HEK293 (cell line): ENCODE measurements around the gene IGF1R.

Experiments
- CTCF ChIA-PET: fragments of 350-600 bp; formaldehyde crosslinking; extraction: SDS; loops from one replicate; lab custom pipeline; 2021; ENCODE audit warnings: antibody characterized with exemption; lab: Yijun Ruan, JAX
- POLR2A ChIA-PET: fragments of 300-600 bp; formaldehyde crosslinking; extraction: SDS; loops from one replicate; lab custom pipeline; 2020; ENCODE audit warnings: antibody characterized with exemption, inconsistent platforms; lab: Yijun Ruan, JAX
- H3K27ac ChIP-seq: fragments of 200-500 bp; sonication (Bioruptor generic); 2 replicates; pipeline ENCODE4 v1.5.1; 2014; ENCODE audit warnings: low read depth, low read length, control low read depth, inconsistent platforms; ENCODE audit errors: extremely low read depth
- H3K36me3 ChIP-seq, 2 experiments: fragments of 200-500 bp in 1 of 2; sonication (Bioruptor generic) in 1 of 2; 1 replicate in 1 of 2; 2 replicates in 1 of 2; pipeline ENCODE4 v1.5.1; 2014 to 2017; ENCODE audit warnings: inconsistent platforms in 2 of 2, low read length in 2 of 2; ENCODE audit not compliant: control insufficient read depth in 2 of 2, insufficient read depth in 1 of 2
- H3K4me1 ChIP-seq: fragments of 200-500 bp; sonication (Bioruptor generic); 2 replicates; pipeline ENCODE4 v1.5.1; 2014; ENCODE audit warnings: mild to moderate bottlenecking, low read length, inconsistent platforms; ENCODE audit not compliant: control insufficient read depth, insufficient read depth
- H3K4me3 ChIP-seq: 2 replicates; pipeline ENCODE4 v1.5.1; 2011; ENCODE audit warnings: low read depth, mild to moderate bottlenecking, control low read depth, low read length, moderate library complexity
- H3K9me3 ChIP-seq: fragments of 200-500 bp; sonication (Bioruptor generic); 2 replicates; pipeline ENCODE4 v1.5.1; 2014; ENCODE audit warnings: low read depth, low read length, inconsistent platforms; ENCODE audit not compliant: control insufficient read depth, insufficient read depth
- KLF8 ChIP-seq: fragments of 450-650 bp; formaldehyde crosslinking; IDR thresholded peaks from 2 replicates; pipeline ENCODE4 v1.5.1; 2016; ENCODE audit warnings: missing biosample characterization, missing genetic modification characterization
- MYNN ChIP-seq: fragments of 450-650 bp; formaldehyde crosslinking; IDR thresholded peaks from 2 replicates; pipeline ENCODE4 v1.5.1; 2016; ENCODE audit warnings: missing biosample characterization, missing genetic modification characterization, borderline replicate concordance
- MZF1 ChIP-seq: fragments of 450-650 bp; formaldehyde crosslinking; IDR thresholded peaks from 2 replicates; pipeline ENCODE4 v1.5.1; 2017; ENCODE audit warnings: missing biosample characterization, missing genetic modification characterization, borderline replicate concordance
- SP7 ChIP-seq: fragments of 450-650 bp; formaldehyde crosslinking; IDR thresholded peaks from 2 replicates; pipeline ENCODE4 v1.5.1; 2016; ENCODE audit warnings: missing biosample characterization, missing genetic modification characterization
- WT1 ChIP-seq: fragments of 450-650 bp; formaldehyde crosslinking; IDR thresholded peaks from 2 replicates; pipeline ENCODE4 v1.5.1; 2016; ENCODE audit warnings: missing biosample characterization, missing genetic modification characterization
- YY2 ChIP-seq: fragments of 450-650 bp; formaldehyde crosslinking; IDR thresholded peaks from 2 replicates; pipeline ENCODE4 v1.5.1; 2016; ENCODE audit warnings: missing biosample characterization, missing genetic modification characterization
- ZBTB17 ChIP-seq: fragments of 450-650 bp; formaldehyde crosslinking; IDR thresholded peaks from 2 replicates; pipeline ENCODE4 v1.5.1; 2016; ENCODE audit warnings: missing biosample characterization, missing genetic modification characterization
- ZBTB48 ChIP-seq: fragments of 450-650 bp; formaldehyde crosslinking; IDR thresholded peaks from 2 replicates; pipeline ENCODE4 v1.5.1; 2016; ENCODE audit warnings: missing biosample characterization, missing genetic modification characterization
- ZNF121 ChIP-seq: fragments of 450-650 bp; formaldehyde crosslinking; IDR thresholded peaks from 2 replicates; pipeline ENCODE4 v1.5.1; 2016; ENCODE audit warnings: missing biosample characterization, missing genetic modification characterization
- ZNF140 ChIP-seq: fragments of 450-650 bp; formaldehyde crosslinking; IDR thresholded peaks from 2 replicates; pipeline ENCODE4 v1.5.1; 2016; ENCODE audit warnings: missing biosample characterization, missing genetic modification characterization
- ZNF146 ChIP-seq: fragments of 450-650 bp; formaldehyde crosslinking; IDR thresholded peaks from 2 replicates; pipeline ENCODE4 v1.5.1; 2016; ENCODE audit warnings: missing biosample characterization, missing genetic modification characterization
- ZNF211 ChIP-seq: fragments of 450-650 bp; formaldehyde crosslinking; IDR thresholded peaks from 2 replicates; pipeline ENCODE4 v1.5.1; 2016; ENCODE audit warnings: low read depth, missing biosample characterization, missing genetic modification characterization
- ZNF214 ChIP-seq: fragments of 450-650 bp; formaldehyde crosslinking; IDR thresholded peaks from 2 replicates; pipeline ENCODE4 v1.5.1; 2017; ENCODE audit warnings: missing biosample characterization, mild to moderate bottlenecking, missing genetic modification characterization, borderline replicate concordance
- ZNF239 ChIP-seq: fragments of 450-650 bp; formaldehyde crosslinking; IDR thresholded peaks from 2 replicates; pipeline ENCODE4 v1.5.1; 2016; ENCODE audit warnings: missing biosample characterization, missing genetic modification characterization
- ZNF426 ChIP-seq: fragments of 450-650 bp; formaldehyde crosslinking; IDR thresholded peaks from 2 replicates; pipeline ENCODE4 v1.5.1; 2017; ENCODE audit warnings: missing biosample characterization, missing genetic modification characterization, mild to moderate bottlenecking, inconsistent platforms, moderate library complexity
- ZNF473 ChIP-seq: fragments of 450-650 bp; formaldehyde crosslinking; IDR thresholded peaks from 2 replicates; pipeline ENCODE4 v1.5.1; 2017; ENCODE audit warnings: missing biosample characterization, missing genetic modification characterization
- ZNF530 ChIP-seq: fragments of 450-650 bp; formaldehyde crosslinking; IDR thresholded peaks from 2 replicates; pipeline ENCODE4 v1.5.1; 2016; ENCODE audit warnings: low read depth, missing biosample characterization, missing genetic modification characterization
- ZNF549 ChIP-seq: fragments of 450-650 bp; IDR thresholded peaks from 2 replicates; pipeline ENCODE4 v1.5.1; 2018; ENCODE audit warnings: missing biosample characterization, missing genetic modification characterization, mild to moderate bottlenecking, inconsistent platforms, moderate library complexity
- ZNF596 ChIP-seq: fragments of 450-650 bp; IDR thresholded peaks from 2 replicates; pipeline ENCODE4 v1.5.0; 2018; ENCODE audit warnings: missing biosample characterization, mild to moderate bottlenecking, missing genetic modification characterization, moderate library complexity
- ZNF621 ChIP-seq: fragments of 450-650 bp; formaldehyde crosslinking; IDR thresholded peaks from 2 replicates; pipeline ENCODE4 v1.5.1; 2017; ENCODE audit warnings: missing biosample characterization, missing genetic modification characterization
- ZNF624 ChIP-seq: fragments of 450-650 bp; formaldehyde crosslinking; IDR thresholded peaks from 2 replicates; pipeline ENCODE4 v1.5.1; 2017; ENCODE audit warnings: missing biosample characterization, missing genetic modification characterization
- ZNF707 ChIP-seq: fragments of 450-650 bp; formaldehyde crosslinking; IDR thresholded peaks from 2 replicates; pipeline ENCODE4 v1.5.1; 2016; ENCODE audit warnings: missing biosample characterization, missing genetic modification characterization
- ZNF792 ChIP-seq: fragments of 450-650 bp; formaldehyde crosslinking; IDR thresholded peaks from 2 replicates; pipeline ENCODE4 v1.5.1; 2016; ENCODE audit warnings: missing biosample characterization, missing genetic modification characterization
- TF ChIP-seq, protein P1 (sequence below): fragments of 450-650 bp; formaldehyde crosslinking; IDR thresholded peaks from 2 replicates; pipeline ENCODE4 v1.5.1; 2016; ENCODE audit warnings: missing biosample characterization, missing genetic modification characterization
- TF ChIP-seq, protein P2 (sequence below): fragments of 450-650 bp; formaldehyde crosslinking; IDR thresholded peaks from 2 replicates; pipeline ENCODE4 v1.5.1; 2016; ENCODE audit warnings: missing biosample characterization, missing genetic modification characterization, borderline replicate concordance
- TF ChIP-seq, protein P3 (sequence below): fragments of 450-650 bp; formaldehyde crosslinking; IDR thresholded peaks from 2 replicates; pipeline ENCODE4 v1.5.0; 2017; ENCODE audit warnings: missing biosample characterization, missing genetic modification characterization, borderline replicate concordance

IGF1R gene

DNA sequence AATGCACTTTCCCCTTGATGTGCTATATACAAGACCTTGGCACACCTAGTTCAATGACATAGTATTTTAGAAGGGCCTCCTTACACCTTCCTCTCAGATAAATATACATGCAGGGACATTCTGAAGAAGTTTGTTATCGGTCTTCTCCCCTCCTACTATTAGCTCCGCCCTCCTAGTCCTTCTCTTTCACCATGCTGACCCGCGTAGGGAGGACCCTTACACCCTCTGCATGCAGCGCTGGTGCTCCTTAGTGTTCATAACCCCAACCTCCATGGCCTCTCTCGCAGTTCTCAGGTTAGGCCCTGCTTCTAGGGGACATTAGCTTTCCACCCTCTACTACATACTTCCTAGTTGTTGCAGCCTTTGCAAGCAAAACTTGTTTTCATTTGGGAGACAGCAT is 212.8 kb downstream of the IGF1R start (continued):
- no peak for TF ChIP-seq ZNF121 (tag by site-specific recombination)
- TF ChIP-seq ZNF426 (tag by site-specific recombination), result no peak
- TF ChIP-seq ZNF214 (tag by site-specific recombination), result no peak
- TF ChIP-seq, protein P1, sequence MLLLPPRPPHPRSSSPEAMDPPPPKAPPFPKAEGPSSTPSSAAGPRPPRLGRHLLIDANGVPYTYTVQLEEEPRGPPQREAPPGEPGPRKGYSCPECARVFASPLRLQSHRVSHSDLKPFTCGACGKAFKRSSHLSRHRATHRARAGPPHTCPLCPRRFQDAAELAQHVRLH (tag by site-specific recombination), result no peak
- TF ChIP-seq, all 188 proteins: peak for 0

DNA sequence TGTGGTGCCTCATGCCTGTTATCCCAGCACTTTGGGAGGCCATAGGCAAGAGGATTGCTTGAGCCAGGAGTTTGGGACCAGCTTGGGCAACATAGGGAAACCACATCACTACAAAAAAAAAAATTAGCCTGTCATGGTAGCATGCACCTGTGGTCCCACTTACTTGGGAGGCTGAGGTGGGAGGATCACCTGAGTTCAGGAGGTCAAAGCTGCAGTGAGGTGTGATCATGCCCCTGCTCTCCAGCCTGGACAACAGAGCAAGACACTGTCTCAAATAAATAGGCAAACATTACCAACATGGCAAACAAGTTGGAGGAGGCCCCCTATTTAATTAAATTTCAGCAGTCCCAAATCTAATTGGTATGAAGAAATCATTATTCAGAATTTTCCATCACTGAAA is 215.6 kb downstream of the IGF1R start:
- Histone ChIP-seq H3K9me3 (no peaks in the 10 kb centered on the region), H3K4me1 (peaks cover 28% of the 10 kb centered on the region), H3K4me3 (no peak overlapping the region), H3K27ac (no peak overlapping the region), H3K36me3 (no peaks in the 10 kb centered on the region)
- CTCF ChIA-PET, result interaction anchor here (0.6 to 1.8 kb wide), 11 partner anchors 8 to 421 kb away, joined by 3 to 9 read pairs (median 3); no protein-coding TSS in a partner anchor
- POLR2A ChIA-PET, result no interaction called here
- 0 out of 2 replicates have a peak, but pooled peaks have one; percentile 31 for TF ChIP-seq ZNF121 (tag by site-specific recombination)
- TF ChIP-seq ZNF792 (tag by site-specific recombination), result no peak

DNA sequence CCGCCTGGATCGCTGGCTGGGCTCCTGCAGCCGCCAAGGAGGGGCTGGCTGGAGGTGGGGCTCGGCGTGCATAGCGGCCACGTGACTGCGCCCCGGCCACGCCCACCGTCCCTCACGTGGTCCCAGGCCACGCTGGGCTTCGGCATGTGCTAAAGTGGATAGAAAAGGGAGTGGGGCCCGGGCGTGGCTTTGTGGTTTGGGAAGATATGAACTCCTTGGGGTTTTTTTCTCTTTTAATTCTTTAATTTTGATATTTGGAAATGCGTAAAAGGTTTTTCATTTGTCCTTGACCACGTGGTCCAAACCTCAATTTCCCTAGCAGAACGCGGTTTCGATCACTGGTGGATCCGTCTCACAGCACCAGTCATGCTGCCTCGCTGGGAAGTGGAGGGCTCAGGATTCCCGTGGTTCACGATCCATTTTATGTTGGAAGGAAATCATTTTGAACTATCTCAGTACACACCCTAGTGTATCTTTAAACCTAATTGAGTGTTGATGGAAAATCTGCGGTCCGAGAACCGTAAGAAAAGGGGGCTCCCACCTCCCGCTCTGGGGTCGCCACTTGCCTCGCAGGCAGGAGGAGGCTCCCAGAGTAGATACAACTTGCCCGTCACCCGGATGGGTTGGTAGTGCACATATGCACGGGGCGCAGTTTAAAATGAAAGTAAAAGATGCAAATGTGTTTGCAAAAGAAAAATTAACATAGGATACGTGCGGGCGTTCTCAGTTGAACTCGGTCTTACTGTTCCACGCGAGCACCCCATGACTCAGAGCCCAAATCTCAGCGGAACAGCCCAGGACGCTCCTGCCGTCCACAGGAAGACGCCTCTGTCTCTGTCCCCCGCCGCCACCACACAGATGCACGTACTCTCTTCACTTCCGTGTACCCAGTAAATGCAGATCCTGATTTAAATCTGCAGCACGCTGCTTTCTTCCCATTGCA is 217.3 kb downstream of the IGF1R start:
- Histone ChIP-seq H3K4me1 (peaks cover 19% of the 10 kb centered on the region), H3K27ac (peak overlapping the region; percentile 27; the same call in 1 of the 2 replicates), H3K9me3 (no peaks in the 10 kb centered on the region), H3K4me3 (peak overlapping the region; percentile 42), H3K36me3 (no peaks in the 10 kb centered on the region)
- ChIA-PET POLR2A (interaction anchor here (0.9 to 1.0 kb wide), 2 partner anchors 23 to 24 kb away, joined by 3 read pairs; no protein-coding TSS in a partner anchor), CTCF (interaction anchor here (1.0 to 1.6 kb wide), 4 partner anchors 7 to 424 kb away, joined by 3 to 15 read pairs (median 4); no protein-coding TSS in a partner anchor)
- TF ChIP-seq ZNF146 (tag by site-specific recombination) (no peak), ZNF239 (tag by site-specific recombination) (no peak), ZNF549 (tag by site-specific recombination) (no peak), ZNF426 (tag by site-specific recombination) (no peak), ZBTB17 (tag by site-specific recombination) (peak; percentile 56), ZNF624 (tag by site-specific recombination) (no peak), ZNF596 (no peak), ZNF473 (tag by site-specific recombination) (no peak), ZNF530 (no peak), ZNF211 (tag by site-specific recombination) (no peak), ZNF707 (tag by site-specific recombination) (no peak), MZF1 (tag by site-specific recombination) (no peak), ZBTB48 (tag by site-specific recombination) (no peak), YY2 (tag by site-specific recombination) (no peak), ZNF140 (tag by site-specific recombination) (no peak), ZNF621 (tag by site-specific recombination) (no peak), KLF8 (tag by site-specific recombination) (peak; percentile 72; the same call in 1 of the 2 replicates), WT1 (tag by site-specific recombination) (peak; percentile 67), MYNN (tag by site-specific recombination) (no peak), SP7 (tag by site-specific recombination) (no peak; the same call in 1 of the 2 replicates)
- TF ChIP-seq, protein P2, sequence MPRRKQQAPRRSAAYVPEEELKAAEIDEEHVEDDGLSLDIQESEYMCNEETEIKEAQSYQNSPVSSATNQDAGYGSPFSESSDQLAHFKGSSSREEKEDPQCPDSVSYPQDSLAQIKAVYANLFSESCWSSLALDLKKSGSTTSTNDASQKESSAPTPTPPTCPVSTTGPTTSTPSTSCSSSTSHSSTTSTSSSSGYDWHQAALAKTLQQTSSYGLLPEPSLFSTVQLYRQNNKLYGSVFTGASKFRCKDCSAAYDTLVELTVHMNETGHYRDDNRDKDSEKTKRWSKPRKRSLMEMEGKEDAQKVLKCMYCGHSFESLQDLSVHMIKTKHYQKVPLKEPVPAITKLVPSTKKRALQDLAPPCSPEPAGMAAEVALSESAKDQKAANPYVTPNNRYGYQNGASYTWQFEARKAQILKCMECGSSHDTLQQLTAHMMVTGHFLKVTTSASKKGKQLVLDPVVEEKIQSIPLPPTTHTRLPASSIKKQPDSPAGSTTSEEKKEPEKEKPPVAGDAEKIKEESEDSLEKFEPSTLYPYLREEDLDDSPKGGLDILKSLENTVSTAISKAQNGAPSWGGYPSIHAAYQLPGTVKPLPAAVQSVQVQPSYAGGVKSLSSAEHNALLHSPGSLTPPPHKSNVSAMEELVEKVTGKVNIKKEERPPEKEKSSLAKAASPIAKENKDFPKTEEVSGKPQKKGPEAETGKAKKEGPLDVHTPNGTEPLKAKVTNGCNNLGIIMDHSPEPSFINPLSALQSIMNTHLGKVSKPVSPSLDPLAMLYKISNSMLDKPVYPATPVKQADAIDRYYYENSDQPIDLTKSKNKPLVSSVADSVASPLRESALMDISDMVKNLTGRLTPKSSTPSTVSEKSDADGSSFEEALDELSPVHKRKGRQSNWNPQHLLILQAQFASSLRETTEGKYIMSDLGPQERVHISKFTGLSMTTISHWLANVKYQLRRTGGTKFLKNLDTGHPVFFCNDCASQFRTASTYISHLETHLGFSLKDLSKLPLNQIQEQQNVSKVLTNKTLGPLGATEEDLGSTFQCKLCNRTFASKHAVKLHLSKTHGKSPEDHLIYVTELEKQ (tag by site-specific recombination), result no peak
- TF ChIP-seq, protein P3, sequence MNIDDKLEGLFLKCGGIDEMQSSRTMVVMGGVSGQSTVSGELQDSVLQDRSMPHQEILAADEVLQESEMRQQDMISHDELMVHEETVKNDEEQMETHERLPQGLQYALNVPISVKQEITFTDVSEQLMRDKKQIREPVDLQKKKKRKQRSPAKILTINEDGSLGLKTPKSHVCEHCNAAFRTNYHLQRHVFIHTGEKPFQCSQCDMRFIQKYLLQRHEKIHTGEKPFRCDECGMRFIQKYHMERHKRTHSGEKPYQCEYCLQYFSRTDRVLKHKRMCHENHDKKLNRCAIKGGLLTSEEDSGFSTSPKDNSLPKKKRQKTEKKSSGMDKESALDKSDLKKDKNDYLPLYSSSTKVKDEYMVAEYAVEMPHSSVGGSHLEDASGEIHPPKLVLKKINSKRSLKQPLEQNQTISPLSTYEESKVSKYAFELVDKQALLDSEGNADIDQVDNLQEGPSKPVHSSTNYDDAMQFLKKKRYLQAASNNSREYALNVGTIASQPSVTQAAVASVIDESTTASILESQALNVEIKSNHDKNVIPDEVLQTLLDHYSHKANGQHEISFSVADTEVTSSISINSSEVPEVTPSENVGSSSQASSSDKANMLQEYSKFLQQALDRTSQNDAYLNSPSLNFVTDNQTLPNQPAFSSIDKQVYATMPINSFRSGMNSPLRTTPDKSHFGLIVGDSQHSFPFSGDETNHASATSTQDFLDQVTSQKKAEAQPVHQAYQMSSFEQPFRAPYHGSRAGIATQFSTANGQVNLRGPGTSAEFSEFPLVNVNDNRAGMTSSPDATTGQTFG (tag by site-specific recombination), result no peak
